Mesenchymal stem cell (in vitro differentiated cells and primary cell): Measurements from ENCODE around the gene C13orf46.

ENCODE experiments used
- DNase-seq: peaks from one replicate; pipeline ENCODE4 v3.0.0-alpha.2; 2013
- H2AFZ ChIP-seq: one replicate; pipeline ENCODE4 v1.6.1; 2013; ENCODE audit warnings: low read depth, mild to moderate bottlenecking, control low read depth, inconsistent platforms, low read length, moderate library complexity
- H2AK5ac ChIP-seq: 2 replicates; pipeline ENCODE4 v1.6.1; 2013; ENCODE audit warnings: low read length, moderate library complexity, mild to moderate bottlenecking, inconsistent platforms; ENCODE audit not compliant: severe bottlenecking
- H2BK120ac ChIP-seq: one replicate; pipeline ENCODE4 v1.6.1; 2013; ENCODE audit warnings: low read depth, mild to moderate bottlenecking, inconsistent platforms, low read length, moderate library complexity
- H2BK12ac ChIP-seq, 2 experiments: one replicate each; pipeline ENCODE4 v1.6.1; 2013; ENCODE audit warnings: inconsistent platforms in 2 of 2, low read length in 2 of 2, mild to moderate bottlenecking in 2 of 2, moderate library complexity in 2 of 2, control low read depth in 1 of 2
- H2BK15ac ChIP-seq: one replicate; pipeline ENCODE4 v1.6.1; 2013; ENCODE audit warnings: mild to moderate bottlenecking, low read depth, inconsistent platforms; ENCODE audit not compliant: poor library complexity, severe bottlenecking
- H2BK5ac ChIP-seq: 2 replicates; pipeline ENCODE4 v1.6.1; 2013; ENCODE audit warnings: low read depth, mild to moderate bottlenecking, low read length, control low read depth, inconsistent platforms; ENCODE audit not compliant: poor library complexity, severe bottlenecking
- H3K14ac ChIP-seq, 2 experiments: one replicate each; pipeline ENCODE4 v1.6.1; 2013; ENCODE audit warnings: inconsistent platforms in 2 of 2, low read length in 2 of 2, control low read depth in 1 of 2, mild to moderate bottlenecking in 1 of 2, moderate library complexity in 1 of 2
- H3K18ac ChIP-seq, 2 experiments: one replicate each; pipeline ENCODE4 v1.6.1; 2013; ENCODE audit warnings: inconsistent platforms in 2 of 2, low read length in 2 of 2, control low read depth in 1 of 2, low read depth in 1 of 2, mild to moderate bottlenecking in 1 of 2
- H3K23ac ChIP-seq, 2 experiments: one replicate each; pipeline ENCODE4 v1.6.1; 2013; ENCODE audit warnings: inconsistent platforms in 2 of 2, low read length in 2 of 2, mild to moderate bottlenecking in 2 of 2, moderate library complexity in 2 of 2, control low read depth in 1 of 2
- H3K27ac ChIP-seq: 2 replicates; pipeline ENCODE4 v1.5.1; 2013; ENCODE audit warnings: mild to moderate bottlenecking, moderate library complexity, low read length, control low read depth, inconsistent platforms; ENCODE audit not compliant: poor library complexity, severe bottlenecking
- H3K27me3 ChIP-seq, 2 experiments: 2 replicates each; pipeline versions ENCODE4 v1.6.1 to v1.7.0; 2013; ENCODE audit warnings: low read length in 2 of 2, mild to moderate bottlenecking in 2 of 2, moderate library complexity in 2 of 2, control low read depth in 1 of 2, inconsistent platforms in 1 of 2; ENCODE audit not compliant: control insufficient read depth in 1 of 2, insufficient read depth in 1 of 2
- H3K36me3 ChIP-seq, 2 experiments: 2 replicates each; pipeline versions ENCODE4 v1.6.1 to v1.7.0; 2013; ENCODE audit warnings: low read length in 2 of 2, control low read depth in 1 of 2, inconsistent platforms in 1 of 2, low read depth in 1 of 2, mild to moderate bottlenecking in 1 of 2; ENCODE audit not compliant: insufficient read depth in 2 of 2, control insufficient read depth in 1 of 2
- H3K4ac ChIP-seq, 2 experiments: one replicate each; pipeline ENCODE4 v1.6.1; 2013; ENCODE audit warnings: inconsistent platforms in 2 of 2, low read length in 2 of 2, mild to moderate bottlenecking in 2 of 2, moderate library complexity in 2 of 2, control low read depth in 1 of 2, low read depth in 1 of 2
- H3K4me1 ChIP-seq: 2 replicates; pipeline ENCODE4 v1.6.1; 2013; ENCODE audit warnings: low read depth, low read length, control low read depth; ENCODE audit not compliant: control insufficient read depth, insufficient read depth
- H3K4me2 ChIP-seq: 2 replicates; pipeline ENCODE4 v1.6.1; 2013; ENCODE audit warnings: low read length, mild to moderate bottlenecking, inconsistent platforms; ENCODE audit not compliant: poor library complexity, severe bottlenecking
- H3K4me3 ChIP-seq, 2 experiments: 2 replicates each; pipeline versions ENCODE4 v1.5.1 to v1.7.0; 2013; ENCODE audit warnings: low read length in 2 of 2, mild to moderate bottlenecking in 2 of 2, control low read depth in 1 of 2, low read depth in 1 of 2; ENCODE audit not compliant: insufficient read depth in 1 of 2
- H3K79me1 ChIP-seq: replicated peaks from 2 replicates; pipeline ENCODE4 v1.6.1; 2013; ENCODE audit warnings: mild to moderate bottlenecking, control low read depth, low read length, inconsistent platforms; ENCODE audit not compliant: poor library complexity, severe bottlenecking
- H3K9ac ChIP-seq: 2 replicates; pipeline ENCODE4 v1.7.0; 2013; ENCODE audit warnings: mild to moderate bottlenecking, low read length, moderate library complexity
- H3K9me3 ChIP-seq: 2 replicates; pipeline ENCODE4 v1.7.0; 2013; ENCODE audit warnings: mild to moderate bottlenecking, low read length; ENCODE audit not compliant: control insufficient read depth
- H4K8ac ChIP-seq: one replicate; pipeline ENCODE4 v1.6.1; 2013; ENCODE audit warnings: inconsistent platforms, mild to moderate bottlenecking, low read length, moderate library complexity
- H4K91ac ChIP-seq: one replicate; pipeline ENCODE4 v1.6.1; 2013; ENCODE audit warnings: mild to moderate bottlenecking, low read length, inconsistent platforms
- whole genome bisulfite sequencing: methylation state at CpG from one replicate; pipeline ENCODE4 v1.1.7; 2013; ENCODE audit warnings: mixed read lengths; 5-methylcytosine and 5-hydroxymethylcytosine counted together

Gene C13orf46

DNA sequence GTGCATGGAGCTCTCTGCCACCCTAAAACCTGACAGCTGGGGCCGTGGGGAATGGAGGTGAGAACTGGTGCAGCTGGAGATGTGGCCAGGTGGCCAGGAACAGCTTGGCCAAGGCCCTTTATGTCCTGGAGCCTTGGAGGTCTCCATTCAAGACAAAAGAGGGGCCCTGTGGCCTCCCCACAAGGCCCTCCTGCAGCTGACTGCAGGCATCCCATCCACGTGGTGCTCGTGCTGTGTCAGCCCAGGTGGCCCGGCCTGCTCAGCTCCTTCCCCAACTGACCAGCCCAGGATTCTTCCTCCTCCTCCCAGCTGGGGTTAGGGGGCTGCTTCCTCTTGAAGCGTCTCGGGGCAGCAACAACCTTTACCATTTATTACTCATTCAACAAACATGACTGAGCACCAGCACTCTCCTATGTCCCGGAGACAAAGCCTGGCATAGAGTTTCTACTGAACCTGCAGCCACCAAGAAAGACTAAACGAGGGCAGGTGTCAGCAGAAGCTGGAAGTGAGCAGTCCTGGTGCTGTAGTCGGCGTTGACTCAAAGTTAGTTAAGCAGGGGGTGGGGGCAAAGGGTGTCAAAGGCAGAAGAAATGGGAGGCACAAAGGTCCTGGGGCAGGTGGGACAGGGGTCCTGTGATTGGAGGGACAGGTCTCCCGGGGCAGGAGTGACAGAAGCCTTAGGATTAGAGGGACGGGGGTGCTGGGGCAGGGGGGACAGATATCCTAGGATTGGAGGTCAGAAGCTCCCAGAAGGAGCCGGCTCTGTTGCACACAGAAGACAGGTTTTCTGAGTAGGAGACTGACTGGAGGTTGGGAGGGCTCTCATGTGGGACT lies 23.3 kb upstream of the C13orf46 start:
- Histone ChIP-seq H3K4ac (no peak overlapping the region), H2BK15ac (no peak overlapping the region), H2BK5ac (no peak overlapping the region), H2AK5ac (no peak overlapping the region), H3K18ac (no peak overlapping the region), H3K9ac (peak overlapping the region; percentile 43), H3K79me1 (peaks cover 47% of the 10 kb centered on the region), H3K14ac (no peak overlapping the region), H3K36me3 (peaks cover 82% of the 10 kb centered on the region in 2 experiments), H2BK120ac (no peak overlapping the region), H3K4me1 (peaks cover 30% of the 10 kb centered on the region), H2AFZ (no peak overlapping the region), H2BK12ac (no peak overlapping the region), H3K27me3 (no peaks in the 10 kb centered on the region), H3K4me2 (no peak overlapping the region), H3K9me3 (no peaks in the 10 kb centered on the region), H3K27ac (no peak overlapping the region), H3K23ac (no peak overlapping the region), H3K4me3 (no peak overlapping the region), H4K8ac (no peak overlapping the region), H4K91ac (no peak overlapping the region)
- WGBS, result 94% methylated on average over 13 of the region's 13 CpGs
- no peak for DNase-seq

DNA sequence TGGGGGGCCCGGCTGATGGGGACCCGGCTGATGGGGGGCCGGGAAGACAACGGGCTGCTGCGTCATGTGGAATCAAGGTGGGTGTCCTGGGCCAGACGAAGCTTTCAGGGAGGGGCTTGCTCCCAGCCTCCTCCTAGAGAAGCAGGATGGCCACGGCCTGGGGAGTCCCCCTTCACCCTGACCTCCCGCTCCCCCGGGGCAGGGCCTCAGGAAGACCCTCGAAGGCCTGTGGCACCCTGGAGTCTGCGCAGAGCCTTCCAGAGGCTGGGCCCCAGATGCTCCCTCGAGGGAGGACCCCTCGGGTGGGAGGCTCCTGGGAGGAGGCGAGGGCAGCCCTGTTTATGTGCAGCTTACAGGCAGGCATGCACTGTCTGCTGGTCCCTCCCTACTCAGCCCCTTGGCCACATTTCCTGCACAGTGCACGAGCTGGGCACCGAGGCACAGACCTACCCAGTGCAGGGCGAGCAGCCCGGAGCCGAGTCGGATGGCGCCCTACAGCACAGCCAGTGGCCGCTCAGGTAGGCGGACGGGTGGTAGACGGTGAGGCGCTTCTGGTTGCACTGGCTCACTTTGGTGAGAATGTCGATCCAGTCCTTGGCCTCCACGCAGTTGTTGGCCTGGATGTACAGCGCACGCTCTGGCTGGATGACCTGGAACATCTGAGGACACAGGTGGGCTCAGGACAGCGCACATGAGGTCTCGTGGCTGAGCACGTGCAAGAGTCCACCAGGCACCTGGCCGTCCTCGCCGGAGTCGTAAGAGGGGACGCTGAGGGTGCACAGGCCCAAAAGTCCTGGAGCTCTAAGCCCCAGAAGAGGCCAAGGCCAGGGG lies 22.4 kb upstream of the C13orf46 start:
- Histone ChIP-seq H3K27ac (no peak overlapping the region), H3K4me1 (peaks cover 24% of the 10 kb centered on the region), H2AFZ (no peak overlapping the region), H2AK5ac (no peak overlapping the region), H3K23ac (no peak overlapping the region), H2BK5ac (no peak overlapping the region), H3K18ac (no peak overlapping the region), H3K4me2 (no peak overlapping the region), H3K4ac (no peak overlapping the region), H4K91ac (no peak overlapping the region), H3K9me3 (no peaks in the 10 kb centered on the region), H3K14ac (no peak overlapping the region), H2BK15ac (no peak overlapping the region), H2BK120ac (no peak overlapping the region), H3K9ac (no peak overlapping the region), H3K36me3 (peaks cover 80 to 82% of the 10 kb centered on the region in 2 experiments), H3K79me1 (peaks cover 40% of the 10 kb centered on the region), H4K8ac (peak overlapping the region; percentile 29), H2BK12ac (no peak overlapping the region), H3K27me3 (no peaks in the 10 kb centered on the region), H3K4me3 (no peak overlapping the region)
- DNase-seq, result no peak
- 94% methylated on average over 38 of the region's 38 CpGs for WGBS

DNA sequence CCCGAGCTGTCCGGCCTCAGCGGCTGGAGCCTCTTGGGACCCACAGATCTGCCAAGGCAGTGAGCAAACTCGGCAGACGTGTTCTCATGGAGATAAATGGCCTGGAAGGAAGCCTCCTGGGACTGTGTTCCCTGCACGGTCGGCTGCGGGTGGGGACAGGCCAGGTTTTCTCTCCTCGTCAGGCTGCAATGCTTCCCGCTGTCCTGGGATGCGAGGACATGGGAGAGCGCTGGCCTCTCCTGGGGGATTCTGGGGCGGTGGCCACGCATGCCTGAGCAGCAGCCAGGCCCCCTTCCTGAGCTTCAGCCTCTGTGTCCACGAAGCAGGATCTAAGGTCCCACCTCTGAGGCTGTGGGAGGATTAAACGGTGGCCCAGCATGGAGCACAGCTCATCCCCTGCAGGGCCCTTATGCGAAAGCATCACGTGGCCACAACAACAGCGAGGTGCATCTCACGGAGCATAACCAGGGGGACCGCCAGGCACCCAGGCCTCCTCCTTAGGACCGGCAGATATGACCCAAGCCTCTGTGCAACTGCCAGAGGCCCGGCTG lies 21.2 kb upstream of the C13orf46 start:
- Histone ChIP-seq H3K36me3 (peaks cover 80 to 81% of the 10 kb centered on the region in 2 experiments), H2BK5ac (no peak overlapping the region), H2BK12ac (no peak overlapping the region), H3K14ac (no peak overlapping the region), H4K91ac (no peak overlapping the region), H2AFZ (no peak overlapping the region), H2AK5ac (no peak overlapping the region), H3K9ac (no peak overlapping the region), H3K18ac (no peak overlapping the region), H3K4me2 (no peak overlapping the region), H2BK120ac (no peak overlapping the region), H3K27ac (no peak overlapping the region), H3K79me1 (peaks cover 40% of the 10 kb centered on the region), H3K9me3 (no peaks in the 10 kb centered on the region), H4K8ac (no peak overlapping the region), H2BK15ac (no peak overlapping the region), H3K27me3 (no peaks in the 10 kb centered on the region), H3K4me1 (peaks cover 24% of the 10 kb centered on the region), H3K23ac (no peak overlapping the region), H3K4me3 (no peak overlapping the region), H3K4ac (no peak overlapping the region)
- 90% methylated on average over 23 of the region's 23 CpGs for WGBS
- DNase-seq, result no peak
